Suprapubic skin (tissue), 4 donors: Measurements from ENCODE around the gene CTNNBL1. TPM values are rescaled to one million over a fixed set of nuclear protein-coding genes. Genes with fewer than 3 reads are reported as not detected.

Experiments used
- DNase-seq, 2 donors: peaks; one replicate each; pipeline ENCODE4 v3.0.0-alpha.2; 2019; ENCODE audit warnings: low spot score in 2 of 2
- H3K27ac ChIP-seq: fragments of 200-600 bp; sonication (generic); one replicate; pipeline ENCODE4 v1.5.1; 2019
- H3K27me3 ChIP-seq: fragments of 200-600 bp; sonication (generic); one replicate; pipeline ENCODE4 v1.5.1; 2019
- H3K36me3 ChIP-seq: fragments of 200-600 bp; sonication (generic); one replicate; pipeline ENCODE4 v1.5.1; 2019
- H3K4me1 ChIP-seq: fragments of 200-600 bp; sonication (generic); one replicate; pipeline ENCODE4 v1.5.1; 2019
- H3K4me3 ChIP-seq: fragments of 200-600 bp; sonication (generic); one replicate; pipeline ENCODE4 v1.5.1; 2019; ENCODE audit warnings: mild to moderate bottlenecking
- H3K9me3 ChIP-seq: fragments of 200-600 bp; sonication (generic); one replicate; pipeline ENCODE4 v1.5.1; 2019
- EP300 ChIP-seq: sonication (generic); formaldehyde crosslinking; IDR thresholded peaks from one replicate; pipeline ENCODE4 v1.6.1; 2017; ENCODE audit warnings: antibody characterized with exemption
- POLR2A ChIP-seq, 2 donors: fragments of 450-650 bp; IDR thresholded peaks; one replicate each; pipeline ENCODE4 v1.6.1; 2017; ENCODE audit warnings: antibody characterized with exemption in 2 of 2, mild to moderate bottlenecking in 2 of 2, moderate library complexity in 2 of 2
- POLR2AphosphoS5 ChIP-seq, 3 donors: sonication (generic); formaldehyde crosslinking; IDR thresholded peaks; one replicate each; pipeline ENCODE4 v1.6.1; 2017; ENCODE audit warnings: antibody characterized with exemption in 3 of 3
- WGBS: methylation state at CpG from one replicate; pipeline ENCODE4 v1.1.5; 2018; 5-methylcytosine and 5-hydroxymethylcytosine counted together
- total RNA-seq, 4 donors: library from RNA; depleted of rRNA; stranded (reverse); fragments of >200 nt; gene quantifications; one replicate each; pipeline ENCODE4 v1.1.0, GENCODE V29; 2016
- TF ChIP-seq, protein P1 (sequence below), 2 donors: fragments of 200-600 bp in 1 of 2; fragments of 450-650 bp in 1 of 2; sonication (generic) in 1 of 2; IDR thresholded peaks; one replicate each; pipeline ENCODE4 v1.5.1; 2016 to 2019; ENCODE audit warnings: antibody characterized with exemption in 2 of 2, mild to moderate bottlenecking in 1 of 2, moderate library complexity in 1 of 2

Gene CTNNBL1
- total RNA-seq, 4 donors from 2014 or later, result 17.2 to 27.4 (median 26.1) TPM

DNA sequence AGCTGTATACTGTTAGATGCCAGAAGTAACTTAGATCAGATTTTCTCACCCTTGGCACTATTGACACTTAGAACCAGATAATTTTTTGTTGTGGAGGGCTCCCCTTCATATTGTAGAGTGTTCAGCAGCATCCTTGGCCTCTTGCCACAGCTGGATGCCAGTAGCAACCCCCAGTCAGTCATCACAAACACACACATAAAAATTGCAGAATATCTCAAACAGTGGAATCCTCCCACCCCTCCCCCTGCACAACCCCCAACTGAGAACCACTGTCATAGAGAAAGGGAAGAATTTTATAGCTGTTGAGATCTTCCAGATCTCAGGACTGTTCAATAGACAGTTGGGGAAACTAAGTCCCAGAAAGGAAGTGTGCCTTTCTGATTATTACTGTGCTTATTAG is 127.9 kb downstream of the CTNNBL1 start:
- TF ChIP-seq EP300, result no peak
- no peak for TF ChIP-seq POLR2AphosphoS5 (IDR thresholded peaks at IDR 0.05)
- no peak for TF ChIP-seq POLR2A (IDR thresholded peaks at IDR 0.05)
- TF ChIP-seq, protein P1, sequence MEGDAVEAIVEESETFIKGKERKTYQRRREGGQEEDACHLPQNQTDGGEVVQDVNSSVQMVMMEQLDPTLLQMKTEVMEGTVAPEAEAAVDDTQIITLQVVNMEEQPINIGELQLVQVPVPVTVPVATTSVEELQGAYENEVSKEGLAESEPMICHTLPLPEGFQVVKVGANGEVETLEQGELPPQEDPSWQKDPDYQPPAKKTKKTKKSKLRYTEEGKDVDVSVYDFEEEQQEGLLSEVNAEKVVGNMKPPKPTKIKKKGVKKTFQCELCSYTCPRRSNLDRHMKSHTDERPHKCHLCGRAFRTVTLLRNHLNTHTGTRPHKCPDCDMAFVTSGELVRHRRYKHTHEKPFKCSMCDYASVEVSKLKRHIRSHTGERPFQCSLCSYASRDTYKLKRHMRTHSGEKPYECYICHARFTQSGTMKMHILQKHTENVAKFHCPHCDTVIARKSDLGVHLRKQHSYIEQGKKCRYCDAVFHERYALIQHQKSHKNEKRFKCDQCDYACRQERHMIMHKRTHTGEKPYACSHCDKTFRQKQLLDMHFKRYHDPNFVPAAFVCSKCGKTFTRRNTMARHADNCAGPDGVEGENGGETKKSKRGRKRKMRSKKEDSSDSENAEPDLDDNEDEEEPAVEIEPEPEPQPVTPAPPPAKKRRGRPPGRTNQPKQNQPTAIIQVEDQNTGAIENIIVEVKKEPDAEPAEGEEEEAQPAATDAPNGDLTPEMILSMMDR (IDR thresholded peaks at IDR 0.05), result no peak
- no peaks in the 10 kb centered on the region for H3K4me1 ChIP-seq
- H3K27ac ChIP-seq, result no peak overlapping the region
- no peaks in the 10 kb centered on the region for H3K9me3 ChIP-seq
- no peak for DNase-seq
- no peaks in the 10 kb centered on the region for H3K36me3 ChIP-seq
- H3K4me3 ChIP-seq, result no peak overlapping the region
- no peaks in the 10 kb centered on the region for H3K27me3 ChIP-seq

DNA sequence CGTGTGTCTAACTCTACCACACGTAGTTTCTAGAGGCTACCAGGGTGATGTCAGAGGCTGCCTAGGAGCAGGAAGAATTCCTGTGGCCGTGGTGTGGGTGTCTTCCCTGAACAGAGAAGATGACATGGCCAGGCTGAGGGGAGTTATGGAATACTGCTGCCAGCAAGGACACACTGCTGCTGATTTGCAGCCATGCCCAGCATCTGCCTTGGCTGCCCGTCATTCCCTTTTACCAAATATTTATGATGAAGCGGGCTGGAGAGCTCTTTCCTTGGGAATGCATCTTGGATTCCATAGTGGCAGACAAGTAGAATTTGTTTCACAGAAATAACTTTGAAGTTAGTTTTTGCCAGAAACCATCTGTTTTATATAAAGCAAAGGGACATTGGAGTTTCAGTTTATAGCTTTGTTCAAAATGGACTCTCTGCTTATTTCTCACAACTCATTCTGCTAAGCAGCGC is 128.3 kb downstream of the CTNNBL1 start:
- 76% methylated on average over 6 of the region's 6 CpGs for WGBS
- TF ChIP-seq POLR2A (IDR thresholded peaks at IDR 0.05) (no peak), EP300 (no peak), POLR2AphosphoS5 (IDR thresholded peaks at IDR 0.05) (no peak)
- TF ChIP-seq, protein P1 (IDR thresholded peaks at IDR 0.05), result no peak
- no peaks in the 10 kb centered on the region for H3K27me3 ChIP-seq
- no peaks in the 10 kb centered on the region for H3K36me3 ChIP-seq
- DNase-seq, result no peak
- no peaks in the 10 kb centered on the region for H3K4me1 ChIP-seq
- no peak overlapping the region for H3K4me3 ChIP-seq
- H3K9me3 ChIP-seq, result no peaks in the 10 kb centered on the region
- no peak overlapping the region for H3K27ac ChIP-seq

DNA sequence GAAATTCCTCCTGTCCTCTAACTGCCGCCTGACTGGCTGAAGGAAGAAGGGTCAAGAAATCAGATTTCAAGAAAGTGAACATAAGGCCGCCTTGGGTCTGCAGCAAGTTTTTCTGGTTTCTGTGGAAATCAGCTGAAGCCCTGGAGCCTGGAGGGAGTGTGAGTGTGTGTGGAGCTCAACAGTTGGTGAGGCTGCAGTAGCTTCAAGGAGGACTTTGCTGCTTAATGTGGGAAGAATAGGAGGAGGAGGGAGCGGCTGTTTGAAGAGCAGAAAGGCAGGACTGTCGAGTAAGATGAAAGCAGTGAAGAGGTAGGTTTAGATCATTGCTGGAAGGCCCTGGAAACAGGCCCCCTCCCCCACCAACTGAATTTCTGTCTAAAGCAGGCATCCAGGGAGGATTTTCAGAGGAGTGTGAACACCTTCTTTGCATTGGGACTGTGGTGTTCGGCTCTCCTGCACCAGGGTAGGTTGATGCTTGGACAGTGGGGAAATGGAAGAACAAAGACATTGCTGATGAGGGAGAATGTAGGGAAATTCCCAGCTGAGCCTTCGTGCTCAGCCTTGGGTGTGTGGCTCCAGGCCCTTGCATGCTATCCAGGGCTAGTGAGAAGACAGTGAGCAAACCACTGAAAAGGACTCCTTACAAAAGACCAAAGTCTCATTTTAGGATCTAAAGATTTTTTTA is 129.6 kb downstream of the CTNNBL1 start:
- no peak for DNase-seq
- WGBS, result 57% methylated on average over 6 of the region's 6 CpGs
- H3K36me3 ChIP-seq, result no peaks in the 10 kb centered on the region
- no peaks in the 10 kb centered on the region for H3K4me1 ChIP-seq
- no peak overlapping the region for H3K27ac ChIP-seq
- TF ChIP-seq POLR2AphosphoS5 (IDR thresholded peaks at IDR 0.05) (no peak), POLR2A (IDR thresholded peaks at IDR 0.05) (no peak), EP300 (no peak)
- TF ChIP-seq, protein P1 (IDR thresholded peaks at IDR 0.05), result no peak
- no peak overlapping the region for H3K4me3 ChIP-seq
- H3K9me3 ChIP-seq, result no peaks in the 10 kb centered on the region
- no peaks in the 10 kb centered on the region for H3K27me3 ChIP-seq

DNA sequence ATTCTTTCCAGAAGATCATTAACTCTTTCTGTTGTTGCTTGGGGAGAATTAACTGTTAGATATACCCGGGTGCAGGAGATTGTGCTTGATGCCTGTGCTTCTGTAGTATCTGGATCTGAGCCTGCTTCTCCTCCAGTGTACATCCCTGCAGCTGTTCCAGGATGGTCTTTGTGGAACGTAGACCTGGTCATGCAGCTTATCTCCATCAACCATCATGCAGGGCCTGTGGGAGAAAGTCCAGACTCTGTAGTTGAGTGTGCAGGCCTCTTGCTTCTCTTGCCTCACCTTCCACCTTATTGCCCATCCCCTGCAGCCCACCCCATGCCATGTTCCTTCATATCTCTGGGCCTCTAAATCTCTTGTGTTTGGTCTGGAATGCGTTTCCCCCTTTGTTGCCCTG is 133.8 kb downstream of the CTNNBL1 start:
- Histone ChIP-seq H3K4me1 (no peaks in the 10 kb centered on the region), H3K27me3 (no peaks in the 10 kb centered on the region), H3K27ac (no peak overlapping the region), H3K36me3 (no peaks in the 10 kb centered on the region), H3K9me3 (no peaks in the 10 kb centered on the region), H3K4me3 (no peak overlapping the region)
- no peak for TF ChIP-seq EP300
- TF ChIP-seq, protein P1 (IDR thresholded peaks at IDR 0.05), result no peak
- TF ChIP-seq POLR2A (IDR thresholded peaks at IDR 0.05), result no peak
- TF ChIP-seq POLR2AphosphoS5 (IDR thresholded peaks at IDR 0.05), result no peak
- no peak for DNase-seq
- 87% methylated on average over 3 of the region's 3 CpGs for WGBS

DNA sequence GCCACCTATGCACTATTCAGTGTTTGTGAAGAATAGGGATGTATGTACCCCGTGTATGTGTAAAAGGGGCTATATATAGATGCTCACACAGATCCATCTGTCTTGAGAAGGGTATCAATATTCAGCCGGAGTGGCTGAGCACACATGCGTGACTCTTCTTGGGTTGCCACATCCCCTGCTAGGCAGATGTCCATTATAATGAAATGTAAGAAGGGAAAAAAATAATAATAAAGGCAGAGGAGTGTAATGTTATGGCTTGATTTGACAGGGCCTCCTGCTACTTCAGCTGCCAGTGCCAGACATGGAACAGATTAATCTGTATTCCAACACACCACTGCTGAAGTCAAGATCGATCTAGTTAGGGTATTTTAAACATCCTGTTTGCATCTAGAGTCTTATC is 134.9 kb downstream of the CTNNBL1 start:
- H3K4me1 ChIP-seq, result no peaks in the 10 kb centered on the region
- 70% methylated on average over 4 of the region's 4 CpGs for WGBS
- H3K27ac ChIP-seq, result no peak overlapping the region
- TF ChIP-seq POLR2A (IDR thresholded peaks at IDR 0.05) (no peak), EP300 (no peak), POLR2AphosphoS5 (IDR thresholded peaks at IDR 0.05) (no peak)
- TF ChIP-seq, protein P1 (IDR thresholded peaks at IDR 0.05), result no peak
- no peaks in the 10 kb centered on the region for H3K27me3 ChIP-seq
- H3K36me3 ChIP-seq, result no peaks in the 10 kb centered on the region
- H3K4me3 ChIP-seq, result no peak overlapping the region
- no peaks in the 10 kb centered on the region for H3K9me3 ChIP-seq
- no peak for DNase-seq
